Stimulated activated naive B cell treated with anti-CD40 and anti-IgM and Interleukin-4, amounts not matched to agents 10 μg/mL and 1 μg/mL and 100 μg/mL, for 72 hours (primary cell): ENCODE measurements around the gene GSAP.
"Not testable (repeated sequence)": the region's sequence is repeated elsewhere in the genome, so short reads cannot be mapped to it uniquely, and the experiment has no call there.

Source experiments
- ATAC-seq, 2 donors: fragments of 150-1000 bp; cut with Tn5 transposase; replicated peaks; 2 replicates each; pipeline ENCODE4 v1.10.0; 2021; ENCODE audit warnings: moderate library complexity in 1 of 2
- DNase-seq: peaks from one replicate; pipeline ENCODE4 v3.0.0; 2021
- H3K27ac Mint-ChIP-seq: one replicate; pipeline ENCODE4 v1.8.0; 2022; ENCODE audit warnings: mild to moderate bottlenecking, mixed read lengths
- H3K27me3 Mint-ChIP-seq, 2 donors: one replicate each; pipeline ENCODE4 v1.8.0; 2022; ENCODE audit warnings: mixed read lengths in 2 of 2
- H3K36me3 Mint-ChIP-seq, 2 donors: one replicate each; pipeline ENCODE4 v1.8.0; 2022; ENCODE audit warnings: mixed read lengths in 2 of 2, mild to moderate bottlenecking in 1 of 2
- H3K4me1 Mint-ChIP-seq, 2 donors: one replicate each; pipeline ENCODE4 v1.8.0; 2022; ENCODE audit warnings: mixed read lengths in 2 of 2, mild to moderate bottlenecking in 1 of 2
- H3K4me3 Mint-ChIP-seq, 2 donors: one replicate each; pipeline ENCODE4 v1.8.0; 2022; ENCODE audit warnings: mild to moderate bottlenecking in 2 of 2, mixed read lengths in 2 of 2, moderate library complexity in 1 of 2
- H3K9me3 Mint-ChIP-seq, 2 donors: one replicate each; pipeline ENCODE4 v1.8.0; 2022; ENCODE audit warnings: mixed read lengths in 2 of 2, mild to moderate bottlenecking in 1 of 2

The GSAP gene, protein sequence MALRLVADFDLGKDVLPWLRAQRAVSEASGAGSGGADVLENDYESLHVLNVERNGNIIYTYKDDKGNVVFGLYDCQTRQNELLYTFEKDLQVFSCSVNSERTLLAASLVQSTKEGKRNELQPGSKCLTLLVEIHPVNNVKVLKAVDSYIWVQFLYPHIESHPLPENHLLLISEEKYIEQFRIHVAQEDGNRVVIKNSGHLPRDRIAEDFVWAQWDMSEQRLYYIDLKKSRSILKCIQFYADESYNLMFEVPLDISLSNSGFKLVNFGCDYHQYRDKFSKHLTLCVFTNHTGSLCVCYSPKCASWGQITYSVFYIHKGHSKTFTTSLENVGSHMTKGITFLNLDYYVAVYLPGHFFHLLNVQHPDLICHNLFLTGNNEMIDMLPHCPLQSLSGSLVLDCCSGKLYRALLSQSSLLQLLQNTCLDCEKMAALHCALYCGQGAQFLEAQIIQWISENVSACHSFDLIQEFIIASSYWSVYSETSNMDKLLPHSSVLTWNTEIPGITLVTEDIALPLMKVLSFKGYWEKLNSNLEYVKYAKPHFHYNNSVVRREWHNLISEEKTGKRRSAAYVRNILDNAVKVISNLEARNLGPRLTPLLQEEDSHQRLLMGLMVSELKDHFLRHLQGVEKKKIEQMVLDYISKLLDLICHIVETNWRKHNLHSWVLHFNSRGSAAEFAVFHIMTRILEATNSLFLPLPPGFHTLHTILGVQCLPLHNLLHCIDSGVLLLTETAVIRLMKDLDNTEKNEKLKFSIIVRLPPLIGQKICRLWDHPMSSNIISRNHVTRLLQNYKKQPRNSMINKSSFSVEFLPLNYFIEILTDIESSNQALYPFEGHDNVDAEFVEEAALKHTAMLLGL

GRCh38 chr7:77415823-77416620, at the start of gene GSAP:
Gene GSAP, minus strand, starts transcription at chr7:77416349. Its CDS starts 28 bp downstream, at chr7:77416321.
- Mint-ChIP-seq H3K4me1 (peaks cover 26 to 63% of the 10 kb centered on the region in 2 donors), H3K4me3 (peak within 1 kb of the TSS; percentile 78 to 86), H3K27me3 (no peaks in the 10 kb centered on the region), H3K27ac (peak within 1 kb of the TSS; percentile 91), H3K9me3 (no peaks in the 10 kb centered on the region), H3K36me3 (peaks cover 1 to 3% of the 10 kb centered on the region in 2 donors)
- ATAC-seq (peak; percentile 58 to 59), DNase-seq (peak; percentile 57)

DNA sequence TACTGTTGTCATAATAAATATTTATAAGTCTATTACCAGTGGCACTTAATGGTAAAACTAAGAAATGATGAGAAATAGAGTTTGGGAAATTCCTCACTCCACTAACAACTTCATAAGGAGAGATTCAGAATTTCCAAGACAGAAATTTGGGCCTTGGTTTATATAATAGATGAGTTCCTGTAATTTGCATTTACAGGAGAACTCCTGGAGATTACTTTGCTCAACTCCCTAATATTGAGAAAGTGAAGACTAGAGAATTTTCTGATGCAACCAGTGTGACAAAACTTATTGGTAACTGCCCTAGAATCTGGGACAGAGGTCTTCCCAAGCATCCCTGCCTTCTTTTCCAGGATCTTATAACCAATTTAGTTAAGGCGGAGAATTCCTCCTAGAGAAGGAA, 49.1 kb upstream of the GSAP start:
- Mint-ChIP-seq H3K27me3 (no peaks in the 10 kb centered on the region), H3K4me3 (no peak overlapping the region), H3K36me3 (peaks cover 0 to 3% of the 10 kb centered on the region in 2 donors), H3K4me1 (peaks cover 23 to 33% of the 10 kb centered on the region in 2 donors), H3K9me3 (peaks cover 2 to 4% of the 10 kb centered on the region in 2 donors), H3K27ac (no peak overlapping the region)
- DNase-seq (no peak), ATAC-seq (no peak)

GRCh38 chr7:77464589-77464988, 48.4 kb upstream of the GSAP start:
- Mint-ChIP-seq H3K27ac (peak overlapping the region; percentile 60), H3K27me3 (no peaks in the 10 kb centered on the region)

GRCh38 chr7:77463632-77464031, 47.5 kb upstream of the GSAP start:
- Mint-ChIP-seq H3K27ac (peak overlapping the region; percentile 60), H3K4me3 (peak overlapping the region in 1 of 2 donors; percentile 23), H3K4me1 (peaks cover 23 to 33% of the 10 kb centered on the region in 2 donors)
- DNase-seq (peak; percentile 39), ATAC-seq (peak; percentile 87 to 91)
- H3K36me3 Mint-ChIP-seq, H3K9me3 Mint-ChIP-seq, H3K27me3 Mint-ChIP-seq: not testable (repeated sequence)

More at GRCh38 chr7:77464589-77464988, 48.4 kb upstream of the GSAP start:
- H3K36me3 Mint-ChIP-seq: peaks cover 0 to 3% of the 10 kb centered on the region in 2 donors
- H3K9me3 Mint-ChIP-seq: peaks cover 2 to 4% of the 10 kb centered on the region in 2 donors
- H3K4me1 Mint-ChIP-seq: peaks cover 23 to 33% of the 10 kb centered on the region in 2 donors
- ATAC-seq (peak; percentile 63 to 77), DNase-seq (no peak)
- peak overlapping the region in 1 of 2 donors; percentile 6 for H3K4me3 Mint-ChIP-seq

- DNase-seq (no peak), ATAC-seq (no peak)
- H3K27me3 Mint-ChIP-seq: no peaks in the 10 kb centered on the region
- no peak overlapping the region for H3K27ac Mint-ChIP-seq
- no peak overlapping the region for H3K4me3 Mint-ChIP-seq
- peaks cover 17 to 27% of the 10 kb centered on the region in 2 donors for H3K4me1 Mint-ChIP-seq
- H3K9me3 Mint-ChIP-seq: no peaks in the 10 kb centered on the region
- no peaks in the 10 kb centered on the region for H3K36me3 Mint-ChIP-seq
Measured at GRCh38 chr7:77461842-77462241, 45.7 kb upstream of the GSAP start.

GRCh38 chr7:77461246-77461645, 45.1 kb upstream of the GSAP start:
- Mint-ChIP-seq H3K36me3 (no peaks in the 10 kb centered on the region), H3K27me3 (no peaks in the 10 kb centered on the region), H3K9me3 (no peaks in the 10 kb centered on the region), H3K4me1 (peaks cover 13 to 21% of the 10 kb centered on the region in 2 donors), H3K4me3 (no peak overlapping the region), H3K27ac (no peak overlapping the region)
- DNase-seq (no peak), ATAC-seq (no peak)

DNA sequence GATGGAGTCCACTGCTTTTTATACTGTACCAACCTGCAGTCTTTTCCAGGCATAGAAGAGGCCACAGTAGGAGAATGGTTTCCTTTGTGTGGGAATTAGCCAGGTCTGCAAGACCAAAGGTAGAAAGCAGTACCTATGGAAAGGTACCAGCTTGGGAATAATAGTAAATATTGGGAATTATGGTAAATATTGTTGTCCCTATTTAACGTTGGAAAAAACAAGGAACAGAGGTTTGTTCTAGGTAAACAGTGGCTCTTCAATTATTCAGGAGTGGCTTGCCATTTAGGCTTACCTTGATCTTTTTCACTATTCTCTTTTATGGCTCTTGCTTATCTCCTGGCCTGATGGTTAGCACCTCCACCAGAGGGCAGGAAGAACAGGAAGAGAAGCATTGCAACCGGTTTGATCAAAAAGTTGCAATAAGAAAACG, 43.9 kb upstream of the GSAP start:
- Mint-ChIP-seq H3K27me3 (no peaks in the 10 kb centered on the region), H3K4me1 (peaks cover 13 to 19% of the 10 kb centered on the region in 2 donors), H3K36me3 (no peaks in the 10 kb centered on the region), H3K9me3 (no peaks in the 10 kb centered on the region), H3K27ac (no peak overlapping the region), H3K4me3 (no peak overlapping the region)
- ATAC-seq (no peak), DNase-seq (no peak)

DNA sequence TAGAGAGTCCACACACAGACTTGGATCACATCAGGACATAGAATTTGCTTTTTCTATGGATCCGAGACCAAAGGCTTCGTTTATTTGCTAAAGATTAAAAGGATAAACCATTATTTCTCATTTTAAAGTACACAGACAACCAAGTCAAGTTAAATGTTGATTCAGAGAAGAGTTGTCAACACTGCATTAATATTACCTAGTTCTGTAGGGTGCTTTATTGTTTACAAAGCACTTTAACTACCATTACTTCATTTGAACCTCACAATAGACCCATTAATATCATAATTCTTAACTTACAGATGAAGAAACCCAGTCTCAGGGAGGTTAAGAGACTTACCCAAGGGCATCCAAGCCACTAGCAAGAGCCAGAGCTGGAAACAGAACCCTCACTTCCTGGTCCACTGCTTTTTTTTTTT, 43.2 kb upstream of the GSAP start:
- no peaks in the 10 kb centered on the region for H3K9me3 Mint-ChIP-seq
- DNase-seq: no peak
- H3K36me3 Mint-ChIP-seq: no peaks in the 10 kb centered on the region
- no peak overlapping the region for H3K4me3 Mint-ChIP-seq
- H3K27me3 Mint-ChIP-seq: no peaks in the 10 kb centered on the region
- H3K27ac Mint-ChIP-seq: no peak overlapping the region
- ATAC-seq: no peak
- H3K4me1 Mint-ChIP-seq: peaks cover 8 to 11% of the 10 kb centered on the region in 2 donors

DNA sequence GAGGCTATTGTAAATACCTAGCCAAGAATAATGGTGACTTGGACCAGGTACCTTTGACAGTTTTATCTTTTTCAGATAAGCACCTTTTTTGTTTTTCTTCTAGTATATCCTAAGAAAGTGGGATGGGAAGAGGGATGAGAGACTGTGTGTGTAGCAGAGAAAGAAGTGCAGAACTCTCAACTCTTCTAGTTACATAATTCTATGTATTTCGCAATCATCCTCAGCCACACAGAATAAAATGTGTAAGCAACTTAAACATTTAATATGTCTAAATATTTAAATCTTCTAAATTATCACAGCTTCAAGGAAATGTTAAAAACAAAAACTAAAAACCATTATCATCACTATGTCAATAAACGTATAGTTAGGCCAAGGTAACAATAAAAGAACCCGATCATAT, 42.6 kb upstream of the GSAP start:
- H3K4me3 Mint-ChIP-seq: no peak overlapping the region
- ATAC-seq (no peak), DNase-seq (no peak)
- H3K9me3 Mint-ChIP-seq: no peaks in the 10 kb centered on the region
- H3K4me1 Mint-ChIP-seq: peaks cover 4 to 6% of the 10 kb centered on the region in 2 donors
- H3K36me3 Mint-ChIP-seq: no peaks in the 10 kb centered on the region
- H3K27ac Mint-ChIP-seq: no peak overlapping the region
- no peaks in the 10 kb centered on the region for H3K27me3 Mint-ChIP-seq

DNA sequence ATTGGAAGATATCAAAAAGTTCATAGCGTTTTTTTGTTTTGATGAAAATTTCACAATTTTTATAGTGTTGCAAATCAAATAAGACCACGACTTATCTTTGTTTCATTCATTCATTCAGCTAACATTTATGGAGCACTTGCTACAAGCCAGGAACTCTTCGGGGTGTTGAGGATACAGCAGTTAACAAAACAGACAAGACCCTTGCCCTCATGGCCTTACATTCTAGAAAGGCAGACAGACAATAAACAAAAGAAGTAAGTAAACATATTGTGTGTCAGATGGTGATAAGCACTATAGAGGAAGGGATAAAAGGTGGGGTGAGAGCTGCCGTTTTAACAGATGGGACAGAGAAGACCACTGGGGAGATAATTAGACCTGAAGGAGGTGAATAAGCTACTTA, 41.6 kb upstream of the GSAP start:
- no peaks in the 10 kb centered on the region for H3K36me3 Mint-ChIP-seq

GRCh38 chr7:77456696-77457095, 40.5 kb upstream of the GSAP start:
- DNase-seq: no peak
- H3K36me3 Mint-ChIP-seq: no peaks in the 10 kb centered on the region
- H3K4me3 Mint-ChIP-seq: no peak overlapping the region
- H3K27ac Mint-ChIP-seq: no peak overlapping the region
- no peaks in the 10 kb centered on the region for H3K27me3 Mint-ChIP-seq
- peaks cover 0 to 2% of the 10 kb centered on the region in 2 donors for H3K4me1 Mint-ChIP-seq
- no peaks in the 10 kb centered on the region for H3K9me3 Mint-ChIP-seq
- ATAC-seq: no peak

More for the DNA sequence above, 41.6 kb upstream of the GSAP start:
- Mint-ChIP-seq H3K27ac (no peak overlapping the region), H3K27me3 (no peaks in the 10 kb centered on the region), H3K4me3 (no peak overlapping the region), H3K4me1 (peaks cover 0 to 2% of the 10 kb centered on the region in 2 donors), H3K9me3 (no peaks in the 10 kb centered on the region)
- ATAC-seq: no peak
- DNase-seq: no peak

DNA sequence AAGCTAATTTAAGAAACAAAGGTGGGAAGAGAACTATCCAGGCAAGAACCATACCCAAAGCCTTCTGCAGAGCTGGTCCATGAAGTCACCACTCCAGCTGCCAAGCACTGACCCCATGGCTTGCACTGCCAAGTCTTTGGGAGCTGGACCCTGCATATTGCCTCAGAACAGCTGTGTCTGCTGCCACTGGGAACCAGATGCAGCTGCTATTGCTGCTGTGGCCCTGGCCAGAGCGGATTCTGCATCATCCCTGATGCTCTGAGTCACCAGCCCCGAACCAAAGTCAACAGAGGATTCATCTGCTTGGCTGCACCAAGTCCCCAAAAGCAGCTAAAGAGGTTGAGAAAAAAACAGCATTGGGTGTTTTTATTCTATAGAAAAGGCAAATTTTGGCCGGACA, 39.2 kb upstream of the GSAP start:
- ATAC-seq (no peak), DNase-seq (no peak)
- no peaks in the 10 kb centered on the region for H3K27me3 Mint-ChIP-seq
- H3K4me1 Mint-ChIP-seq: peaks cover 0 to 2% of the 10 kb centered on the region in 2 donors
- no peak overlapping the region for H3K4me3 Mint-ChIP-seq
- H3K9me3 Mint-ChIP-seq: no peaks in the 10 kb centered on the region
- no peak overlapping the region for H3K27ac Mint-ChIP-seq
- no peaks in the 10 kb centered on the region for H3K36me3 Mint-ChIP-seq

GRCh38 chr7:77454802-77455201, 38.7 kb upstream of the GSAP start:
- H3K4me3 Mint-ChIP-seq: no peak overlapping the region
- H3K36me3 Mint-ChIP-seq: no peaks in the 10 kb centered on the region
- no peaks in the 10 kb centered on the region for H3K27me3 Mint-ChIP-seq
- H3K4me1 Mint-ChIP-seq: peaks cover 0 to 2% of the 10 kb centered on the region in 2 donors
- DNase-seq: no peak
- H3K9me3 Mint-ChIP-seq: no peaks in the 10 kb centered on the region
- no peak for ATAC-seq
- no peak overlapping the region for H3K27ac Mint-ChIP-seq

DNA sequence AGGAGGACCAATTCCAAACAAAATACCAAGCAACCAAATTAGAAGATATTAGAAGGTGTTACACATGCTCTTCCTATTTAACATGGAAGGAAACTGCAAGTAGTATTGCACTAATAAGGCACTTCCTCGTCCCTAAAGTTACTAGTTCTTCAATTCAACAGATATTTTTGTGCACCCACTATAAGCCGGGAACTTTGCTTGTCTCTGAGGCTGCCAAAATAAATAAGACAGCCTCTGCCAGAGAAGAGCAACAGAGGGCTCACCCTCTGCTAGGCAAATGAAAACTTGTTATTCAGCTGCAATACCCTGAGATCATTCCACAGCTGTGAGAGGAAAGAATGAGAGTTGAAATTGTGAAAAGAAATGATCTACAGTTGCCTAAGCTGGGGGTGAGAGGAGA, 37.4 kb upstream of the GSAP start:
- H3K27ac Mint-ChIP-seq: no peak overlapping the region
- DNase-seq: no peak
- H3K4me3 Mint-ChIP-seq: no peak overlapping the region
- H3K9me3 Mint-ChIP-seq: no peaks in the 10 kb centered on the region
- ATAC-seq: no peak
- no peaks in the 10 kb centered on the region for H3K36me3 Mint-ChIP-seq
- H3K4me1 Mint-ChIP-seq: peaks cover 0 to 2% of the 10 kb centered on the region in 2 donors
- H3K27me3 Mint-ChIP-seq: no peaks in the 10 kb centered on the region
